Activated CD8-positive, alpha-beta memory T cell treated with anti-CD3 and anti-CD28 coated beads, Interleukin-2, amount 50 U/mL, for 4 hours (primary cell): ENCODE data around the gene ZSCAN32.

Experiments
- DNase-seq: peaks from one replicate; pipeline ENCODE4 v3.0.0-alpha.2; 2020

ZSCAN32 gene

GRCh38 chr16:3356118-3356517, 44.7 kb downstream of the ZSCAN32 start:
- no peak for DNase-seq

- DNase-seq: no peak
These were observed 45.2 kb downstream of the ZSCAN32 start, which contains the start of gene OR2C1 for GRCh38 chr16:3355589-3355988. TSS of gene OR2C1 (plus strand) at chr16:3355889. CDS start at chr16:3355941, 52 bp downstream.

GRCh38 chr16:3349175-3349574, 51.6 kb downstream of the ZSCAN32 start:
- no peak for DNase-seq

GRCh38 chr16:3348547-3349167, 52.1 kb downstream of the ZSCAN32 start:
- no peak for DNase-seq

- DNase-seq: no peak
These were observed 53.2 kb downstream of the ZSCAN32 start for GRCh38 chr16:3347586-3347985.

GRCh38 chr16:3346041-3346440, 54.8 kb downstream of the ZSCAN32 start:
- DNase-seq: no peak
